OCI-LY1 (cell line): ENCODE results near the gene MYO3B.

Experiments
- H2AFZ ChIP-seq: fragments of 200-600 bp; sonication (generic), shearing (Covaris generic); 2 replicates; pipeline ENCODE4 v1.6.0; 2014; ENCODE audit warnings: antibody characterized with exemption, mild to moderate bottlenecking, low read length
- H3F3A ChIP-seq: fragments of 200-600 bp; sonication (generic), shearing (Covaris generic); 2 replicates; pipeline ENCODE4 v1.6.0; 2014; ENCODE audit warnings: mild to moderate bottlenecking, antibody characterized with exemption, low read length, moderate library complexity; ENCODE audit not compliant: insufficient read depth
- H3K27ac ChIP-seq: fragments of 200-600 bp; sonication (generic); 2 replicates; pipeline ENCODE4 v1.5.1; 2014; ENCODE audit warnings: low read length, mixed run types, mild to moderate bottlenecking, low read depth; ENCODE audit not compliant: poor library complexity, severe bottlenecking
- H3K27me3 ChIP-seq: fragments of 200-600 bp; sonication (generic); 2 replicates; pipeline ENCODE4 v1.6.0; 2014; ENCODE audit warnings: antibody characterized with exemption, mild to moderate bottlenecking, low read length, moderate library complexity; ENCODE audit not compliant: insufficient read depth
- H3K36me3 ChIP-seq: fragments of 200-600 bp; sonication (generic); 2 replicates; pipeline ENCODE4 v1.6.1; 2014; ENCODE audit warnings: mild to moderate bottlenecking, antibody characterized with exemption, low read length, moderate library complexity, mixed read lengths; ENCODE audit not compliant: insufficient read depth
- H3K4me1 ChIP-seq: fragments of 200-600 bp; sonication (generic); 2 replicates; pipeline ENCODE4 v1.5.1; 2014; ENCODE audit warnings: mild to moderate bottlenecking, low read length, moderate library complexity; ENCODE audit not compliant: insufficient read depth, severe bottlenecking
- H3K4me2 ChIP-seq: fragments of 200-600 bp; sonication (generic), shearing (Covaris generic); 2 replicates; pipeline ENCODE4 v1.6.1; 2014; ENCODE audit warnings: low read length
- H3K4me3 ChIP-seq: fragments of 200-600 bp; sonication (generic); 2 replicates; pipeline ENCODE4 v1.5.1; 2014; ENCODE audit warnings: low read length, low read depth, mild to moderate bottlenecking, mixed read lengths; ENCODE audit not compliant: poor library complexity, severe bottlenecking
- H3K79me2 ChIP-seq: fragments of 200-600 bp; shearing (Covaris generic); 2 replicates; pipeline ENCODE4 v1.6.1; 2016; ENCODE audit warnings: mixed run types, low read length, mixed read lengths; ENCODE audit not compliant: insufficient read depth
- H3K9ac ChIP-seq: fragments of 200-600 bp; sonication (generic), shearing (Covaris generic); 2 replicates; pipeline ENCODE4 v1.6.1; 2014; ENCODE audit warnings: mild to moderate bottlenecking, low read length, mixed read lengths
- H3K9me2 ChIP-seq: fragments of 200-600 bp; sonication (generic), shearing (Covaris generic); 2 replicates; pipeline ENCODE4 v1.6.1; 2014; ENCODE audit warnings: low read depth, mild to moderate bottlenecking, low read length, mixed read lengths
- H3K9me3 ChIP-seq: fragments of 200-600 bp; shearing (Covaris generic); 2 replicates; pipeline ENCODE4 v1.6.1; 2014; ENCODE audit warnings: low read length, mixed read lengths
- H4K20me1 ChIP-seq: fragments of 200-600 bp; sonication (generic), shearing (Covaris generic); 2 replicates; pipeline ENCODE4 v1.6.0; 2016; ENCODE audit warnings: mild to moderate bottlenecking, low read length; ENCODE audit not compliant: insufficient read depth
- EZH2 ChIP-seq: fragments of 200-600 bp; sonication (generic), shearing (Covaris generic); IDR thresholded peaks from 2 replicates; pipeline ENCODE4 v1.8.0; 2017; ENCODE audit warnings: borderline replicate concordance, mixed run types, mild to moderate bottlenecking, antibody characterized with exemption, low read length, moderate library complexity, mixed read lengths
- TF ChIP-seq, protein P1 (sequence below): fragments of 200-600 bp; sonication (generic), shearing (Covaris generic); IDR thresholded peaks from 2 replicates; pipeline ENCODE4 v1.5.1; 2017; ENCODE audit warnings: mild to moderate bottlenecking, antibody characterized with exemption, low read length, moderate library complexity, mixed read lengths

MYO3B gene

DNA sequence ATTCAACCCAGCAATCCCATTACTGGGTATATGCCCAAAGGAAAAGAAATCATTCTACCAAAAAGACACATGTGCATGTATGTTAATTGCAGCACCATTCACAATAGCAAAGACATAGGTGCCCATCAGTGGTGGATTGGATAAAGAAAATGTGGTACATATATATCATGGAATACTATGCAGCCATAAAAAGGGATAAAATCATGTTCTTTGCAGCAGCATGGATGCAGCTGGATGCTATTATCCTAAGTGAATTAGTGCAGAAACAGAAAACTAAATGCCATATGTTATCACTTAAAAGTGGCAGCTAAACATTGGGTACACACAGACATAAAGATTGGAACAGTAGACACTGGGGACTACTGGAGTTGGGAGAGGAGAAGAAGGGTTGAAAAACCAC lies 82.2 kb downstream of the MYO3B start:
- Histone ChIP-seq H3K9me3 (no peaks in the 10 kb centered on the region), H3K79me2 (no peaks in the 10 kb centered on the region), H3F3A (no peaks in the 10 kb centered on the region), H3K36me3 (0 out of 2 replicates have a peak, but pooled peaks cover 2% of the 10 kb centered on the region), H2AFZ (no peak overlapping the region), H3K4me1 (no peaks in the 10 kb centered on the region), H3K9ac (no peak overlapping the region), H3K4me3 (no peak overlapping the region), H3K9me2 (no peaks in the 10 kb centered on the region), H3K4me2 (no peak overlapping the region), H4K20me1 (no peaks in the 10 kb centered on the region), H3K27ac (no peak overlapping the region), H3K27me3 (no peaks in the 10 kb centered on the region)
- TF ChIP-seq, protein P1, sequence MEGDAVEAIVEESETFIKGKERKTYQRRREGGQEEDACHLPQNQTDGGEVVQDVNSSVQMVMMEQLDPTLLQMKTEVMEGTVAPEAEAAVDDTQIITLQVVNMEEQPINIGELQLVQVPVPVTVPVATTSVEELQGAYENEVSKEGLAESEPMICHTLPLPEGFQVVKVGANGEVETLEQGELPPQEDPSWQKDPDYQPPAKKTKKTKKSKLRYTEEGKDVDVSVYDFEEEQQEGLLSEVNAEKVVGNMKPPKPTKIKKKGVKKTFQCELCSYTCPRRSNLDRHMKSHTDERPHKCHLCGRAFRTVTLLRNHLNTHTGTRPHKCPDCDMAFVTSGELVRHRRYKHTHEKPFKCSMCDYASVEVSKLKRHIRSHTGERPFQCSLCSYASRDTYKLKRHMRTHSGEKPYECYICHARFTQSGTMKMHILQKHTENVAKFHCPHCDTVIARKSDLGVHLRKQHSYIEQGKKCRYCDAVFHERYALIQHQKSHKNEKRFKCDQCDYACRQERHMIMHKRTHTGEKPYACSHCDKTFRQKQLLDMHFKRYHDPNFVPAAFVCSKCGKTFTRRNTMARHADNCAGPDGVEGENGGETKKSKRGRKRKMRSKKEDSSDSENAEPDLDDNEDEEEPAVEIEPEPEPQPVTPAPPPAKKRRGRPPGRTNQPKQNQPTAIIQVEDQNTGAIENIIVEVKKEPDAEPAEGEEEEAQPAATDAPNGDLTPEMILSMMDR, result no peak
- TF ChIP-seq EZH2, result no peak

DNA sequence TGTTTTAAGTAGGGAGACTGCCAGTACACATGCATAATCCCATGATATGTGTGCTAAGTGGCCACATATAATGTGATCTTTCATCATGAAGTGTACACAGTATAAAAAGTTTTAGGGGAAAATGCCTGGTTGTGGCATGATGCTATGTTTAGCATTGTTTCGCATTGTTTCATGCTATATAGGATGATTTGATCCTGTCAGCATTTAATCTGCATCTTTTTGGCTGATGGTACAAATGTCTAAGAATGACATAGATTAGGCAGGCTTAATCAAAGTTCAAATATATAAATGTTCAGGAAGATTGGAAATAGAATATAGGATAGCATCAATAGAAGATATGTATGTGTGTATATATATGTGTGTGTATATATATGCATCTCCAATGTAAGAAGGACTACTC lies 83.6 kb downstream of the MYO3B start:
- TF ChIP-seq EZH2, result no peak
- TF ChIP-seq, protein P1, result no peak
- Histone ChIP-seq H4K20me1 (no peaks in the 10 kb centered on the region), H3K9me2 (no peaks in the 10 kb centered on the region), H3K79me2 (no peaks in the 10 kb centered on the region), H3K4me3 (no peak overlapping the region), H3K9me3 (no peaks in the 10 kb centered on the region), H2AFZ (no peak overlapping the region), H3K27ac (no peak overlapping the region), H3K27me3 (no peaks in the 10 kb centered on the region), H3K9ac (no peak overlapping the region), H3K4me2 (no peak overlapping the region), H3F3A (no peaks in the 10 kb centered on the region), H3K36me3 (no peaks in the 10 kb centered on the region), H3K4me1 (no peaks in the 10 kb centered on the region)

DNA sequence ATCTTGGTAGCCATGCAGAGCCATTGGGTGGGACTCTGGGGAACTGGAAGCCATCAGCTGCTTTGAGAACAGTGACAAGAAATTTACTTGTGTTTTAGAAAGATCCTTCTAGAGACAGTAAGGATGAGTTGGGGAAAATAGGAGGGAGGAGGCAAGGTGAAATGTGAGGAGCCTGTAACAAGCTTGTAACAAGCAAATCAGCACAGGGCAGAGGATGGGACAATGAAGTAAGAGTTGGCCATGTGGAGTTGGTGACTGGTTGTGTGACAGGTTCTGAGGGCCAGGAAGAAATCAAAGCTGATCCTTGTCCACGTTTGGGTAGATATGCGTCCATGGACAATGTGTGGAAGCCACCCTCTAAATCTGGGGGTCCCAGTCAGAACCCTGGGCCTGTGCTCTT lies 84.4 kb downstream of the MYO3B start:
- H3K27me3 ChIP-seq, result no peaks in the 10 kb centered on the region
- no peaks in the 10 kb centered on the region for H3K79me2 ChIP-seq
- no peaks in the 10 kb centered on the region for H4K20me1 ChIP-seq
- no peak overlapping the region for H3K9ac ChIP-seq
- no peaks in the 10 kb centered on the region for H3K9me3 ChIP-seq
- no peaks in the 10 kb centered on the region for H3F3A ChIP-seq
- no peak overlapping the region for H2AFZ ChIP-seq
- no peak overlapping the region for H3K4me3 ChIP-seq
- H3K4me2 ChIP-seq, result no peak overlapping the region
- TF ChIP-seq, protein P1, result no peak
- TF ChIP-seq EZH2, result no peak
- no peaks in the 10 kb centered on the region for H3K36me3 ChIP-seq
- H3K4me1 ChIP-seq, result no peaks in the 10 kb centered on the region
- no peak overlapping the region for H3K27ac ChIP-seq
- H3K9me2 ChIP-seq, result no peaks in the 10 kb centered on the region
